C4-2B (cell line): ENCODE data around the gene ACOXL.

ENCODE experiments used
- H3K27ac ChIP-seq: fragments of 450-650 bp; 2 replicates; pipeline ENCODE4 v1.5.1; 2017
- CTCF ChIP-seq: fragments of 450-650 bp; conservative IDR thresholded peaks from 2 replicates; pipeline ENCODE4 v1.5.1; 2017; ENCODE audit warnings: mild to moderate bottlenecking
- ZFX ChIP-seq: fragments of 450-650 bp; IDR thresholded peaks from 2 replicates; pipeline ENCODE4 v1.6.1; 2017

ACOXL gene

GRCh38 chr2:111140815-111141214, 408.4 kb downstream of the ACOXL start:
- TF ChIP-seq CTCF (no peak), ZFX (no peak)
- H3K27ac ChIP-seq = no peak overlapping the region

DNA sequence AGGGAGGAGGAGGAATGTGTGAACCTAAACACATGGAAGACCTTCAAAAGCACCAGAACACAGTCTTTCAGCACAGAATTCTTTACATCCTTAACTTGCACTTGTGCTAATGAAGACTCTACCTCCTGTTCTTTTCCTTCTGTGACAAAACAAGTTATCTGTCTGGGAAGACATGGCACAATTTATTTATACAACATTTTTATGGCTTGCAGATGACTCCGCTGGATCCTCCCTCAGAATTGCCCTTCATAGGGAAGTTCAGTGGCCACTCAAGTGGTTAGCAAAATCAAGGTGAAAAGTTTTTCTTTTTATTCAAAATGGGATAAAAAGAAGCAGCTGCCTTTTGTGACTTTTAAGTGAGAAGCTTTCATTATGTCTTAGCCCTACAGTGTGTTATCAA, 409.7 kb downstream of the ACOXL start:
- TF ChIP-seq CTCF (no peak), ZFX (no peak)

DNA sequence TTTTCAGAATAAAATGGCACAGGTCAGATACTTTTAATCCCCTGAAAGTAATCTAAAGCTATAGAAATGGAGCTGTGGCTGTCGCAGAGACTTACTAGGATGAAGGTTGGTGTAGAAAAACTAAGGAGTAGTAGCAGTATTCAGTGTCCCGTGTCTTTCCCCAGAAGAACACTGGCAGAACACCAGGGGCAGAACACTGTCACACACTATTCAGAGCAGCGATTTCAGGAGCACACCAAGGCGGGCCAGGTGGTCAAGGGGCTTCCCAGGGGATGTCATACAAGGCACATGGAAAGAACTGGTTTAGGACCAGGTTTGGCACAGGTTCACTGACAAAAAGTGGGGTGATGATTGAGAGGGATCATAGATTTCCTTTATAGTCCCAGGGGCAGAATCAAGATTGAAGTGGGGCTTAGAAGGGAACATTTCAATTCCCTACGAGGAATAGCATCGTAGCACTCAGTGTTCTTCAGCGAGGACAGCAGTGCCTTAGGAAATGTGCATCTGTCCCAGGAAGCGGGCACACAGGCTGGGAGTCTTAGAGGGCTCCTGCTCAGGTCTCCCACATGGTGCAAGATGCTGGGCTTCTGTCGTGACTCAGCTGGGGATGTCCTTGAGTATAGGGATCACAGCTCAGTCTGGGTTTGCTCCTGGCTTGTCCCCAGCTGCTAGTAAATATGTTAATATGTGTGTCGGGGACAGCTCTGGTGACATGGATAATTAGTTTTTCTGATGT, 410.9 kb downstream of the ACOXL start:
- H3K27ac ChIP-seq = no peak overlapping the region
- TF ChIP-seq CTCF (no peak), ZFX (no peak)

More for the DNA sequence above, 409.7 kb downstream of the ACOXL start:
- no peak overlapping the region for H3K27ac ChIP-seq

- no peak overlapping the region for H3K27ac ChIP-seq
- TF ChIP-seq CTCF = no peak
- no peak for TF ChIP-seq ZFX
Observed at GRCh38 chr2:111143843-111144198, 411.4 kb downstream of the ACOXL start.

DNA sequence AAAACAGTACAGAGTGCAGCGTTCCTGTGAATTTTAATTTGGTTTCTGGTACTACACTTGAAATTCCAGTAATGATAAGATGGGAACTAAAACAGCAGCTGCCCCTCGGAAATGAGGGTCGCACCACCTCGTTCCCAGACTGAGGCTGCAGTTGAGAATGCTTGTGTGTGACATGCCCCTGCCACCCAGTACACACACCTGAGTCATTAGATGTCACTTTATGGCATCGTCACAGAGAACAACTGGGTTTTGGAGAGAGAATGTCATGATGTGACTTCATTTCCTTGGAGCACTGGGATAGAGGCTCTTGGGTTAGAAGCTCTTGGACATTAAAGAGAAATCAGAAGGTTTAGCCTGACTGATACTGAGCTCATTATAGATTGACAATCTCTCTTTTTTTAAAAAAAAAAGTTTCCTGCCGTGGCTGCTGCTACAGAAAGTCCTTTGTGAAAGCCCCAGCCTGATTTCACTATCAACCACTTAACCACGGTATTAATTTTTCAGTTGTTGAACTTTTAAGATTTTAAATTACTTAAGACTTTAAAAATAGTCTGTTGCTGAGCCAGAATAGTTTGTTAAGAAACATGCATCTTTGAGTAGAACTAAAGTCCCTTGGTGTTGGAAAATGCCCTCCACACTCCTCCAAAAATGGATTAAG, 412.9 kb downstream of the ACOXL start:
- no peak overlapping the region for H3K27ac ChIP-seq
- TF ChIP-seq ZFX (no peak), CTCF (no peak)

- no peak overlapping the region for H3K27ac ChIP-seq
- TF ChIP-seq CTCF = no peak
- TF ChIP-seq ZFX = no peak
Observed at GRCh38 chr2:111145951-111146350, 413.6 kb downstream of the ACOXL start.

DNA sequence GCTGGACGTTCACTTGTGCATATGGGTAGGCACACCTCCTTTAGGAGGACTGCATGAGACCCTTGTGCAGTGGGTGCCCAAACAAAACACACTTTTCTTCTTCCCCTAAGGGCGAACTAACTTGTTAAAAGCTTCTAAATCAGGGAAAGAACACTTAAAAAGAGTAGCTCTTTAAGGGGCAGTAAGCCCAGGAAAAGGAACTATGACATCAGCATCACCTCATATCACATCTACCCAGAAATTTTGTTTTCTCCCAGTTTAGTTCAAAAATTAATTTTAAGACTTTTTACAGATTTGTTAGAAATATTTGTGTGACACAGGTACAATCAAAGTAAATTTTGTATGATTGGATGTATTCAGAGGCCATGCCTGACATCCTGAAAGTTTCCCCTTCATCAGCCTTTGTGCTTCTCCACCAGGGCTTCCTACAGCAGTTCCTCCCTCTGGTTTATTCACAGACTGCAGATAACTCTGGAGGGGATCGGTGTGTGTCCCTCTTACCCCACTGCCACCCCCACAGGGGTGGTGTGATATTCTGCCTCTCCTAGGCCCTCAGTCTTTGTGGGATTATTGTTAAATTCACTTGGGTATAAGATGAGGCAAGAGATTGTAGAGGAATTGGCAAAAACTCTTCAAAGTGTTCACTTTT, 416.0 kb downstream of the ACOXL start:
- no peak overlapping the region for H3K27ac ChIP-seq
- no peak for TF ChIP-seq ZFX
- no peak for TF ChIP-seq CTCF
